Calu3 (cell line): ENCODE measurements around the gene RNF144A. TPM values are rescaled to one million over a fixed set of nuclear protein-coding genes. Genes with fewer than 3 reads are reported as not detected.

Source experiments
- BruUV-seq: library from RNA; stranded (reverse); fragments of 400-500 nt; replicated peaks from 2 replicates; lab custom pipeline; 2021; lab: Mats Ljungman, UMichigan
- CTCF ChIA-PET: fragments of 300-600 bp; sonication (Branson Sonifier 250); formaldehyde crosslinking; loops from one replicate; lab custom pipeline; 2022; ENCODE audit warnings: antibody characterized with exemption; lab: Charles Lee
- DNase-seq: peaks from one replicate; pipeline ENCODE4 v3.0.0; 2022
- H3K27ac Mint-ChIP-seq: one replicate; pipeline ENCODE4 v1.8.0; 2022; ENCODE audit warnings: mixed read lengths; ENCODE audit not compliant: unreplicated experiment
- H3K27me3 Mint-ChIP-seq: one replicate; pipeline ENCODE4 v1.8.0; 2022; ENCODE audit warnings: mixed read lengths; ENCODE audit not compliant: unreplicated experiment
- H3K36me3 Mint-ChIP-seq: one replicate; pipeline ENCODE4 v1.8.0; 2022; ENCODE audit warnings: mild to moderate bottlenecking, moderate library complexity, mixed read lengths; ENCODE audit not compliant: insufficient read depth, unreplicated experiment
- H3K4me1 Mint-ChIP-seq: one replicate; pipeline ENCODE4 v1.8.0; 2022; ENCODE audit warnings: mild to moderate bottlenecking, low read depth, mixed read lengths; ENCODE audit not compliant: unreplicated experiment
- H3K4me3 Mint-ChIP-seq: one replicate; pipeline ENCODE4 v1.8.0; 2022; ENCODE audit warnings: mild to moderate bottlenecking, low read depth, moderate library complexity, mixed read lengths; ENCODE audit not compliant: unreplicated experiment
- H3K9me3 Mint-ChIP-seq: one replicate; pipeline ENCODE4 v1.8.0; 2022; ENCODE audit warnings: low read depth, mixed read lengths; ENCODE audit not compliant: unreplicated experiment
- intact Hi-C: fragments of 100-400 bp; cut with micrococcal nuclease; formaldehyde crosslinking; loops from one replicate; pipeline ENCODE4 v1.10.0; 2022; ENCODE audit not compliant: unreplicated experiment
- total RNA-seq: library from RNA; stranded (reverse); gene quantifications from 2 replicates; pipeline ENCODE4 v1.2.3, GENCODE V29; 2022
- TF ChIP-seq, protein P1 (sequence below): fragments of 200-600 bp; IDR thresholded peaks from one replicate; pipeline ENCODE4 v1.8.0; 2022; ENCODE audit warnings: antibody characterized with exemption; ENCODE audit not compliant: unreplicated experiment

Gene RNF144A
- total RNA-seq, 1 experiment from 2014 or later = 13.7 TPM

DNA sequence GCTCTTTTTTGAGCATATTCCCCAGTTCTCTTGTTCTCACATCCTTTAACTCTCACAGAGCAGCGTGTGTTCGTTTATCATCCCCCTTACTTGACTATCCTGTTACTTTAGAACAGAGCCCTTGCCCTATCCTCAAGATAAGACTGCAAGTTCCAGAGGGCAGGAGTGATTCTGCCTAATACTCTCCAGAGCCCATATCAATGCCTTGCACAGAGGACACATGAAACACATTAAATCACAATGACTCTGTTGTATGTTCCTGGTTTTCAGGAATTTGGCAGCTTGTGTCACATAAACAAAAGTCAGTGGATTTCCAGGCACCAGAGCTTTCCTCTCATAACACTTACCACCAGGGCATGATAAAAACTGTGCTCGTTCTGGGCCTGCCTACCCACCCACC lies 156.7 kb downstream of the RNF144A start:
- intact Hi-C loops = no loop called here
- no peak for DNase-seq
- Mint-ChIP-seq H3K36me3 (no peaks in the 10 kb centered on the region), H3K27ac (no peak overlapping the region), H3K4me1 (no peaks in the 10 kb centered on the region), H3K9me3 (no peaks in the 10 kb centered on the region), H3K27me3 (no peaks in the 10 kb centered on the region), H3K4me3 (no peak overlapping the region)
- TF ChIP-seq, protein P1, sequence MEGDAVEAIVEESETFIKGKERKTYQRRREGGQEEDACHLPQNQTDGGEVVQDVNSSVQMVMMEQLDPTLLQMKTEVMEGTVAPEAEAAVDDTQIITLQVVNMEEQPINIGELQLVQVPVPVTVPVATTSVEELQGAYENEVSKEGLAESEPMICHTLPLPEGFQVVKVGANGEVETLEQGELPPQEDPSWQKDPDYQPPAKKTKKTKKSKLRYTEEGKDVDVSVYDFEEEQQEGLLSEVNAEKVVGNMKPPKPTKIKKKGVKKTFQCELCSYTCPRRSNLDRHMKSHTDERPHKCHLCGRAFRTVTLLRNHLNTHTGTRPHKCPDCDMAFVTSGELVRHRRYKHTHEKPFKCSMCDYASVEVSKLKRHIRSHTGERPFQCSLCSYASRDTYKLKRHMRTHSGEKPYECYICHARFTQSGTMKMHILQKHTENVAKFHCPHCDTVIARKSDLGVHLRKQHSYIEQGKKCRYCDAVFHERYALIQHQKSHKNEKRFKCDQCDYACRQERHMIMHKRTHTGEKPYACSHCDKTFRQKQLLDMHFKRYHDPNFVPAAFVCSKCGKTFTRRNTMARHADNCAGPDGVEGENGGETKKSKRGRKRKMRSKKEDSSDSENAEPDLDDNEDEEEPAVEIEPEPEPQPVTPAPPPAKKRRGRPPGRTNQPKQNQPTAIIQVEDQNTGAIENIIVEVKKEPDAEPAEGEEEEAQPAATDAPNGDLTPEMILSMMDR = no peak
- no TSS peak for BruUV-seq
- CTCF ChIA-PET = no interaction called here

DNA sequence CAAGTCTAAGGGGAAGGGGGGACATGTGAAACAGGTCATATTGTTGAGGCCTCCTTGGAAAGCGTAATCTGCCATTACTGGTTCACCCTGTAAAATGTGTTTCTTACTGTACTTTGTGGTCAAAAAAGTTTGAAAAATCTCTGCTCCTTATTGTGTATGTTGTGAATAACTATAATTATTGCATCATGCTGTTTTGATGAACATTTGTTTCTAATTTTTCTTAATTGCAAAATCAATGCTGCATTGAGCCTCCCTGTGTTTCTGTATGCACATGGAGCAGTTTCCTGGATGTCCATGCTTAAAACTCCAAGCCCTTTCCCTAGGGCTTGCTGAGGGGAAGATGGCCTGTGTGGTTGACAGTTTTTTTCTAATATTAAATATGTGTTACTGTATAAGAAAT lies 158.6 kb downstream of the RNF144A start:
- intact Hi-C loops = no loop called here
- Mint-ChIP-seq H3K27me3 (no peaks in the 10 kb centered on the region), H3K9me3 (no peaks in the 10 kb centered on the region), H3K4me1 (no peaks in the 10 kb centered on the region), H3K36me3 (no peaks in the 10 kb centered on the region), H3K27ac (no peak overlapping the region), H3K4me3 (no peak overlapping the region)
- CTCF ChIA-PET = no interaction called here
- BruUV-seq = no TSS peak
- TF ChIP-seq, protein P1 = no peak
- DNase-seq = no peak

DNA sequence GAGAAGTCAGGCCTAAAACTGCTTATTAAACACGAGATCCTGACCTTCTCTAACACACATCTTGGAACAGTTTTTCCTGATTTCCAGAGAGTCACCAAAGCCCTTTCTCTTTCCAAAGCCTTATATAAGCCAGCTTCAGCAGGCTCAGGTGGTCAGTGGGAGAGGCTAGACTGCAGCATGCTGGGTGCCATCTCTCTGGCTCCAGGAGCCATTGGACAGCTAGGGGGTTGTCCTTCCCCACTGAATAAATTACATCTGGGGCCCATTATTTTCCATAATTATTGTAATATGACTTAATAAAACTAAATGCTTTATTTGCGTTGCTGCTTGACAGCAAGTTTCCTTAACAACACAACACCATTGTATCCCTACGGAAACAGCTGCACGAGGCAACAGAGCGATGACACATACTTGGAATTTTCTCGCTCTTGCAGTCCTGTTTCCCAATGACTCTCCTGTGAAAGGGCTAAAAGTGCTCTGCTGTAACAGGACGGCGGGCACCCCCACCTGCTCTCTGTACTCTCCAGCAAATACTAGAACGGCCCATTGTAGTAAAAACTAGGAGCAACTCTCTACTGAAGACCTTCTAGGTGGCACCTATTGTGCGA lies 160.6 kb downstream of the RNF144A start:
- BruUV-seq = no TSS peak
- H3K4me1 Mint-ChIP-seq = no peaks in the 10 kb centered on the region
- no peak for DNase-seq
- H3K9me3 Mint-ChIP-seq = no peaks in the 10 kb centered on the region
- no peaks in the 10 kb centered on the region for H3K36me3 Mint-ChIP-seq
- CTCF ChIA-PET = no interaction called here
- no peak overlapping the region for H3K27ac Mint-ChIP-seq
- H3K27me3 Mint-ChIP-seq = no peaks in the 10 kb centered on the region
- H3K4me3 Mint-ChIP-seq = no peak overlapping the region
- TF ChIP-seq, protein P1 = no peak
- intact Hi-C loops = no loop called here

DNA sequence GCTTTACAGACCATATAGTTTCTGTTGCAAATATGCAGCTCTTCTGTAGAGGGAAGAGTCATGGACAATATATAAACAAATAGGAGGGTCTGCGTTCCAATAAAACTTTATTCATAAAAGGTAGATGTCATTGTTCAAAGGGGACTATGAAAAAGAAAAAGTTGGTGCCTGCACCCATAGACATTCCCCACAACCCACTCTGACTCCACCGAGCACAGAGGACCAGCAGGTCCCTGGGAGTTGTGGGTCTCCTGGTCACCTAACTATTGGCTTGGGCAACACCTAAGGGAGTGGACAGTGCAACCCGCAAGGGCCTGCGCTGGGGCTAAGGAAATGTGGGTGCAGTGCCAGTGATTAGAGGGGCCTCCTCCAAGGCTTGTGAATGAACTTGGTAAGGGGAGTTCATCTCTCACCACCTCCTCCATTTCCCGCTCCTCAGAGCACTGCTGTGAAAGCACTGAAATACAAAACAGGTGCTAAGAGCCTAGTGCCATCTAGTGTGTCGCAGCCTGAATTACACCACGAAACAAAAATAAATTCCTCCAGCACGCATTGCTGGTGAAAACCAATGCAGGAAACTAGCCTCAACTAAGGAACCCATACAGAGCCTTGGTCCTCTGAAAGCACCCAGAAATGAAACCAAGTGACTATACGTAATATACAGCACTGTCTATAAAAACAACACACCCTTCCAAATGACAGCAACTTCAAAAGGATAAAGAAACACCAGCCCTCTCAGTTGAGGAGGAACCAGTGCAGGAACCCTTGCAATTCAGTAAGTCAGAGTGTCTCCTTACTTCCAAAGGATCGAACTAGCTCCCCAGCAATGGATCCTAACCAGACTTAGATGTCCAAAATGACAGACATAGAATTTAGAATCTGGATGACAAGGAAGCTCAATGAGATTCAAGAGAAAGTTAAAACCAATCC lies 166.6 kb downstream of the RNF144A start:
- no TSS peak for BruUV-seq
- intact Hi-C loops = loop anchor here (1.0 to 5.0 kb wide), 3 partner anchors 47 to 258 kb away; no protein-coding TSS in a partner anchor
- TF ChIP-seq, protein P1 = peak; percentile 64
- Mint-ChIP-seq H3K9me3 (peaks cover 2% of the 10 kb centered on the region), H3K36me3 (no peaks in the 10 kb centered on the region), H3K27ac (no peak overlapping the region), H3K4me3 (no peak overlapping the region), H3K27me3 (peaks cover 17% of the 10 kb centered on the region), H3K4me1 (no peaks in the 10 kb centered on the region)
- CTCF ChIA-PET = no interaction called here
- peak; percentile 40 for DNase-seq
